ENCODE data around the gene CEACAM6.
"Not testable (repeated sequence)": the region's sequence is repeated elsewhere in the genome, so short reads cannot be mapped to it uniquely, and the experiment has no call there.

CEACAM6 gene

DNA sequence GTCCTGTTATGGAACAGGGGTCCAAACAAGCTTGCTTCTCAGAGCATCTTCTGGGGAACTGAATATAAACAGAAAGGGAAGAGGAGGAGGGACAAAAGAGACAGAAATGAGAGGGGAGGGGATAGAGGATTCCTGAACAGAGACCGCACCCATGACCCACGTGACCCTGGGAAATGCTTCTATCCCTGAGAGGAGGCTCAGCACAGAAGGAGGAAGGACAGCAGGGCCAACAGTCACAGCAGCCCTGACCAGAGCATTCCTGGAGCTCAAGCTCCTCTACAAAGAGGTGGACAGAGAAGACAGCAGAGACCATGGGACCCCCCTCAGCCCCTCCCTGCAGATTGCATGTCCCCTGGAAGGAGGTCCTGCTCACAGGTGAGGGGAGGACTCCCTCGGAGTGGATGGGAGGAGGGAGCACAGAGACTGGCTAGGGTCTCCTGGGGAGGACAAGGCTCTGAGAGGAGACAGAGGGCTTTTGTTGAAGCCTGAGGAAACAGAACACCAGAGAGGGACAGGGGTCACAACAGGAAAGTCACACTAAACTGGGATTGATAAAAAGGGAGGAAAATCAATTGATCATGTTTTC is at the start of gene CEACAM6:
CEACAM6 (plus strand) TSS at position 203 of the 586 bp plus-strand sequence; CDS start at position 312, 109 bp downstream.
- DNase-seq (ENCODE audit: low spot score) = no peak

- DNase-seq (ENCODE audit: low spot score) = peak; percentile 33
Measured at GRCh38 chr19:41706741-41707501, 48.4 kb upstream of the CEACAM6 start.

DNA sequence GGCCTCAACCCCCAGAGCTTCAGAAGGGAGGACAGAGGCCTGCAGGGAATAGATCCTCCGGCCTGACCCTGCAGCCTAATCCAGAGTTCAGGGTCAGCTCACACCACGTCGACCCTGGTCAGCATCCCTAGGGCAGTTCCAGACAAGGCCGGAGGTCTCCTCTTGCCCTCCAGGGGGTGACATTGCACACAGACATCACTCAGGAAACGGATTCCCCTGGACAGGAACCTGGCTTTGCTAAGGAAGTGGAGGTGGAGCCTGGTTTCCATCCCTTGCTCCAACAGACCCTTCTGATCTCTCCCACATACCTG is 47.9 kb upstream of the CEACAM6 start:
- DNase-seq (ENCODE audit: low spot score) = no peak

DNA sequence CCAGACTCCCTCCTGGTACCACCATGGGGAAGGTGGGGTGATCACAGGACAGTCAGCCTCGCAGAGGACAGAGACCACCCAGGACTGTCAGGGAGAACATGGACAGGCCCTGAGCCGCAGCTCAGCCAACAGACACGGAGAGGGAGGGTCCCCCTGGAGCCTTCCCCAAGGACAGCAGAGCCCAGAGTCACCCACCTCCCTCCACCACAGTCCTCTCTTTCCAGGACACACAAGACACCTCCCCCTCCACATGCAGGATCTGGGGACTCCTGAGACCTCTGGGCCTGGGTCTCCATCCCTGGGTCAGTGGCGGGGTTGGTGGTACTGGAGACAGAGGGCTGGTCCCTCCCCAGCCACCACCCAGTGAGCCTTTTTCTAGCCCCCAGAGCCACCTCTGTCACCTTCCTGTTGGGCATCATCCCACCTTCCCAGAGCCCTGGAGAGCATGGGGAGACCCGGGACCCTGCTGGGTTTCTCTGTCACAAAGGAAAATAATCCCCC is 47.4 kb upstream of the CEACAM6 start:
- no peak for DNase-seq (ENCODE audit: low spot score)

DNA sequence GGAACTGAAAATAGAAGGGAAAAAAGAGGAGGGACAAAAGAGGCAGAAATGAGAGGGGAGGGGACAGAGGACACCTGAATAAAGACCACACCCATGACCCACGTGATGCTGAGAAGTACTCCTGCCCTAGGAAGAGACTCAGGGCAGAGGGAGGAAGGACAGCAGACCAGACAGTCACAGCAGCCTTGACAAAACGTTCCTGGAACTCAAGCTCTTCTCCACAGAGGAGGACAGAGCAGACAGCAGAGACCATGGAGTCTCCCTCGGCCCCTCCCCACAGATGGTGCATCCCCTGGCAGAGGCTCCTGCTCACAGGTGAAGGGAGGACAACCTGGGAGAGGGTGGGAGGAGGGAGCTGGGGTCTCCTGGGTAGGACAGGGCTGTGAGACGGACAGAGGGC is 46.8 kb upstream of the CEACAM6 start, which contains the start of gene CEACAM5:
CEACAM5 (plus strand) TSS at position 146 of the 400 bp plus-strand sequence; CDS start at position 252, 106 bp downstream.
- no peak for DNase-seq (ENCODE audit: low spot score)

DNA sequence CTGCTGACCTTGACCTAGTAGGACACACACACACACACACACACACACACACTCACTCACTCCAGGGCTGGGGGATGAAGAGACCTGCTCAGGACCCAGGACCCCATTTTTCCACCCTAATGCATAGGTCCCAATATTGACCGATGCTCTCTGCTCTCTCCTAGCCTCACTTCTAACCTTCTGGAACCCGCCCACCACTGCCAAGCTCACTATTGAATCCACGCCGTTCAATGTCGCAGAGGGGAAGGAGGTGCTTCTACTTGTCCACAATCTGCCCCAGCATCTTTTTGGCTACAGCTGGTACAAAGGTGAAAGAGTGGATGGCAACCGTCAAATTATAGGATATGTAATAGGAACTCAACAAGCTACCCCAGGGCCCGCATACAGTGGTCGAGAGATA is 45.8 kb upstream of the CEACAM6 start:
- not testable (repeated sequence) for DNase-seq (ENCODE audit: low spot score)

DNA sequence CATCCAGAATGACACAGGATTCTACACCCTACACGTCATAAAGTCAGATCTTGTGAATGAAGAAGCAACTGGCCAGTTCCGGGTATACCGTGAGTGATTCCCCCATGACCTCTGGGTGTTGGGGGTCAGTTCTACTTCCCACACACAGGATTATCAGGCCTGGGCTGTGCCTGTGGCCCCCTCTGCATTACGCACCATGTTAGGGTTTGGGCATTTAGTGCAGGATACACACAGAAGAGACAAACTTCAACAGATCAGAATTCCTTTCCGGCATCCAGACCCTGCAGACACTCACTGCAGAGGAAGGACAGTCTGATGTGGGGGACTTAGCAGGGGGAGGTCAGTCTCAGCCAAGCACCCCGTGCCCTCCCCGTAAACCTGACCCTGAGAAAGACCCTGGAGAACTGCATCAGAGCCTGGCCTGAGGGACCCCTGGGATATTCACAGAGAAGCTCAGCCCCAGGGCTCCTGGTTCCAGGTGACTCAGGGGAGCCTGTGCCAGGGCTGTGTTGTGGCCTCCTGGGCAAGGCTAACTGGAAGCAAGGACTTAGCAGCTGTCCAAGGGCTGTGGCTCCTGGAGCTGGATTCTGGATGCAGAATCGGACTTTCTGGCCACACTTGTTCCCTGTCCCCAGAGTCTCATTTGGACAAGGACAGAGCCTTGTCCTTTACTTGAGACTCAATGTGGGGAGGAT is 45.2 kb upstream of the CEACAM6 start:
- DNase-seq (ENCODE audit: low spot score) = no peak

- no peak for DNase-seq (ENCODE audit: low spot score)
Measured at GRCh38 chr19:41711376-41712261, 43.7 kb upstream of the CEACAM6 start.

DNA sequence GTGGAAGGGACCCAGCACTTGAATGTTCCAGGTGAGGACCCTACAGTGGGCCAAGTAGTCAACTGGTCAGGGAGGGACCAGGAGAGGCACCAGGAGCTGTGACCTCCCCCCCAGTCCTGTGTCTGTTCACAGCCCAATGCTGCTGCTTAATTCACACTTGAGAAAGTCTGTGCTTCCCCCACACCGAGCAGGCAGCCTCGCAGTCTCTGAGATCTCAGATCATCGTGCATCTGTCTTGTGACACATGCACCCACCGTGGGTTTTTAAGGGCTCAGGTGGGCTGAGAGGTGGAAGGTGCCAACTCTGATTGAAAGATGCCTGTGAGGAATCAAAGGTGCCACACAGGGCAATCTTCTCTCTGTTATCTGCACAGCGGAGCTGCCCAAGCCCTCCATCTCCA is 40.7 kb upstream of the CEACAM6 start:
- no peak for DNase-seq (ENCODE audit: low spot score)

DNA sequence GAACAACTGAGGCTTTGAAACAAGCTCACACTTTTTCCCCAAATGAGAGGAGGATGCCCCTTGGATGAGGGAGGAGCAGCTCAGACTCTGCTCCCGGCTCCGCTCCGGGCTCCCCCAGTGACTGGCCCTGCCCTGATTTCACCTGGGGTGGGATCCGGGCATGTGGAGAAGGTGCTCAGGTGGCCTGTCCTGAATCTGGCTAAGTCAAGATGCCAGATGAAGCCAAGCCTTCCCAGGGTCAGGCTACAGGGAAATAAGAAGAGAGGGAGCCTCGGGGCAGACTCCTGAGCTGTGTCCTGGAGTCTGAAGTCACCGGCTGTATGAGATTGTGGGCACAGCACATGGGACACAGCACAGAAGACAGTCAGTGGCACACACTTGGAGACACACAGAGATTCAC is 36.6 kb upstream of the CEACAM6 start:
- no peak for DNase-seq (ENCODE audit: low spot score)

GRCh38 chr19:41720103-41720502 is 35.2 kb upstream of the CEACAM6 start:
- DNase-seq (ENCODE audit: low spot score) = no peak

DNA sequence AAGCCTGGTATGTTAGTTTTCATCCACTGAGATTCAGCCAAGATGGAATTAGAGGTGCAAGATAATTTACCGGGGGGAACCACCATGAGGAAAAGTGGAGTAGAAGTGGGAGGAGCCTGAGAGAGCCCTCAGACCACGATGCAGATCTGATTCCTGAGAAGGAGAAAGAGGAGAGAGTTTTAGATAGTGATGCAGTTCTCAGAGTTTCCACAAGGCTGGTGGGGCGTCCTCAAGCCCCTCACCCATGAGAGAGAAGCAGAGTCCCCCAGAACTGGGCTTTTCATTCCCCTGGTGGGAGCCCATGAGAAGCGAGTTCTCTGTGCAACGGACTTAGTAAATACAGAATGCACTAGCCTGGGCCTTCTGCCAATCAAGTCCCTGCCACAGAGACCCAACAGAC is 28.8 kb upstream of the CEACAM6 start:
- no peak for DNase-seq (ENCODE audit: low spot score)

GRCh38 chr19:41734156-41734555 is 21.2 kb upstream of the CEACAM6 start:
- no peak for DNase-seq (ENCODE audit: low spot score)

DNA sequence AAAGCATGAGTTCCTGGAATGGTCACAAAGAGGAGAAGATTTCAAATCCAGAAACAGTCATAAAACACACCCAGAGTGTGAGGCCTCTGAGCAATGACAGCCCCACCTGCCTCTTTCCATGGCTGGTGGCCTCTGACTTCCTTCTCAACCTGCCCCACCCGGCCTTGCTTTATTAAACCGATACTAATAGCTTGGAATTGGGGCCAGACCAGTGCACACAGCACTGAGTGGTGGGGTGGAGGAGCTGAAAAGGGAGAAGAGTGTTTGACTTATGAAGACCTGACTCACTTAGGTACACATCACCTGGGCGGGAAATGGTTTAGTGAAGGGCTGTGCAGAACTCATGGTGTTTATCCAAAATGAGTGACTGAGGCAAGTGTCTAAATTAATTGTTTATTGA is 20.7 kb upstream of the CEACAM6 start:
- DNase-seq (ENCODE audit: low spot score) = no peak

DNA sequence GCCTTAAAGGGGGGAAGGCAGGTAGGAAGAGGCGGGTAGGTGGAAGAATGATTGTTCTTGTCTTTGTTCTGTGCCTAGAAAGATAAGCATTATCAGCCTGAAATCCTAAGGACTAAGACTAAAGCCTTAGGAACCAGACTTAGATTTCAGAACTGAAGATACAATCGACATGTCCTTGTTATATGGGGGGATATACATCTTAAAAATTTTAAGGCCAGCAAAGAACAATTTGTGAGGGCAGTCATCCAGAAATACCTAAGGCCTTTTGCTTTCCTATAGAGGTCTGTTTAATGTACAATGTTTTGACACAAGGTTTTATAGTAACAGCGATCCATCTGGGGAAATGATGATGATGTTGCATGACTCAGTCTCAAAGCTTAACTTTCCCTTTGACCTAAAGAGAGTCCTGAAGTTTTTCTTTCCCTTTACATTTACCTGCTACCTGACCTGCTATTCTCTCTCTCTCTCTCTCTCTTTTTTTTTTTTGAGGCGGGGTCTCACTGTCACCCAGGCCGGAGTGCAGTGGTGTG is 20.2 kb upstream of the CEACAM6 start:
- no peak for DNase-seq (ENCODE audit: low spot score)

- DNase-seq (ENCODE audit: low spot score) = no peak
Measured at GRCh38 chr19:41739361-41739760, 16.0 kb upstream of the CEACAM6 start.

GRCh38 chr19:41740415-41741243 is 14.7 kb upstream of the CEACAM6 start:
- no peak for DNase-seq (ENCODE audit: low spot score)

- DNase-seq (ENCODE audit: low spot score) = no peak
Measured at GRCh38 chr19:41741244-41741554, 14.1 kb upstream of the CEACAM6 start.

DNA sequence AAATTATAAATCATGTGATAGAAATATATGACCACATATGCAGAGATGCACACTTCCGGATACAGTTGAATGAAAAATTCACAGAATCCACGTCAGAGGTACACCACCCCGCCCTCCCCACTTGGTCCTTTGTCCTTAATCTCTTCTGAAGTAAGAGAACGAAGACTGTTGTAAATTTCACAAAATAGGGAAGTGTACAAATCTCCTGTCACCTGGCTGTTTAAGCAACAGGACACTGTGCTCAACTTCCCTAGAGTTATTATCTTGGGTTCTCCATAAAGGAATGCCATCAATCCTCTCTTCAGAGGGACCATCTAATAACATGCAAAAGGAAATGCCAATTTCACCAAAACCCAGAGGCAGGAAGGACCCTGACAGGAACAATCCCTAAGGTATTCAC is 10.5 kb upstream of the CEACAM6 start:
- DNase-seq (ENCODE audit: low spot score) = no peak

DNA sequence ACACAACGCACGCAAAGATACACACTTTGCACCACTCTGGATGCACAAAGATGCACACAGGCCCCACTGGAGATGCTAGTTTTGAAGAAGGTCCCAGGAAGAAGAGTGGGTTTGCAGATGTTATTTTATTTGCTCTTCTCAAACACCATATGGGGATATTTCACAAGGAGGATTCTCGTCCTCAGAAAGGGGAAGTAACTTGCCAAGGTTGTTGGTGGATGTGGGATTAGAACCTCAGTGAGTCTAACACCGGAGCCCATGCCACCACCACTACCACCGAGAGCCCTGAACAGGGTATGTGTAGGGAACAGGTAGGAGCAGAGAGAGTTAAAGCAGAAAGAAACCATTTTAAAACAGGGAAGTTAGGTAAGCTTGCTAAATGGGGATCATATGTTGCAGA is 9.6 kb upstream of the CEACAM6 start:
- no peak for DNase-seq (ENCODE audit: low spot score)

- peak; percentile 38 for DNase-seq (ENCODE audit: low spot score)
Measured at GRCh38 chr19:41746593-41747227, 8.6 kb upstream of the CEACAM6 start.
